GM19193 (cell line): ENCODE measurements around the gene PI4KB.

Experiments used
- POLR2A ChIP-seq: IDR thresholded peaks from 4 replicates; pipeline ENCODE4 v1.6.1; 2011; ENCODE audit not compliant: insufficient read depth, insufficient read length; ENCODE audit errors: extremely low read depth

Gene PI4KB

GRCh38 chr1:151327223-151327902, at the start of gene PI4KB:
PI4KB (minus strand) TSS chr1:151327416; CDS start chr1:151316481, 10,935 bp downstream.
- peak; percentile 80 for TF ChIP-seq POLR2A

GRCh38 chr1:151373196-151373595, 46.0 kb upstream of the PI4KB start:
- no peak for TF ChIP-seq POLR2A

GRCh38 chr1:151372058-151372934, 45.1 kb upstream of the PI4KB start, which contains the start of gene SELENBP1:
SELENBP1 (minus strand) TSS chr1:151372705; CDS start chr1:151372641, 64 bp downstream.
- TF ChIP-seq POLR2A = no peak

GRCh38 chr1:151371370-151372057, 44.3 kb upstream of the PI4KB start:
- TF ChIP-seq POLR2A = no peak

GRCh38 chr1:151370211-151370911, 43.1 kb upstream of the PI4KB start:
- no peak for TF ChIP-seq POLR2A

- no peak for TF ChIP-seq POLR2A
Measured at GRCh38 chr1:151369621-151370048, 42.4 kb upstream of the PI4KB start.

- TF ChIP-seq POLR2A = no peak
Measured at GRCh38 chr1:151369302-151369610, 42.0 kb upstream of the PI4KB start.

- TF ChIP-seq POLR2A = no peak
Measured at GRCh38 chr1:151368393-151369301, 41.4 kb upstream of the PI4KB start.

- TF ChIP-seq POLR2A = no peak
Measured at GRCh38 chr1:151367658-151368392, 40.6 kb upstream of the PI4KB start.

GRCh38 chr1:151364996-151365395, 37.8 kb upstream of the PI4KB start:
- no peak for TF ChIP-seq POLR2A

- TF ChIP-seq POLR2A = no peak
Measured at GRCh38 chr1:151362308-151363155, 35.3 kb upstream of the PI4KB start.

- TF ChIP-seq POLR2A = no peak
Measured at GRCh38 chr1:151361883-151362282, 34.7 kb upstream of the PI4KB start.
